ENCODE results near the gene AGPAT1.

GRCh38 chr6:32129297-32130088 lies 46.4 kb downstream of the AGPAT1 start:
- TF ChIP-seq CTCF (conservative IDR thresholded peaks at IDR 0.05; ENCODE audit: low read depth in 2 of 2) = no peak
- no peak for TF ChIP-seq EZH2 (IDR thresholded peaks at IDR 0.05; ENCODE audit: low read depth, unreplicated experiment)
- TF ChIP-seq REST (IDR thresholded peaks at IDR 0.05; ENCODE audit: unreplicated experiment) = no peak
- no peak for TF ChIP-seq POLR2AphosphoS5 (IDR thresholded peaks at IDR 0.05; ENCODE audit: low read depth)
- TF ChIP-seq STAT1 (IDR thresholded peaks at IDR 0.05; ENCODE audit: unreplicated experiment) = no peak
- TF ChIP-seq EZH2phosphoT487 (IDR thresholded peaks at IDR 0.05; ENCODE audit: unreplicated experiment) = no peak
- TF ChIP-seq CREB1 (CRISPR knock-in tag; IDR thresholded peaks at IDR 0.05; ENCODE audit: low read depth) = no peak

Data from GM23338 (cell line).